SK-N-SH (cell line): Measurements from ENCODE around the gene IL21R. TPM values are rescaled to one million over a fixed set of nuclear protein-coding genes. Genes with fewer than 3 reads are reported as not detected.

Experiments
- CTCF ChIA-PET: fragments of 300-600, 350-600 bp; formaldehyde crosslinking; extraction: SDS; loops from one replicate; lab custom pipeline; 2021; lab: Yijun Ruan, JAX
- POLR2A ChIA-PET: fragments of 350-600 bp; sonication (Branson Sonifier 250); formaldehyde crosslinking; extraction: SDS; loops from one replicate; lab custom pipeline; 2020; ENCODE audit warnings: antibody characterized with exemption, inconsistent platforms; lab: Yijun Ruan, JAX
- DNase-seq: peaks from one replicate; pipeline ENCODE4 v3.0.0; 2012
- H2AFZ ChIP-seq: fragments of 200-600 bp; sonication (generic); 2 replicates; pipeline ENCODE4 v1.8.1; 2016; ENCODE audit warnings: antibody characterized with exemption, mild to moderate bottlenecking, low read depth
- H3F3A ChIP-seq: fragments of 200-600 bp; sonication (generic); replicated peaks from 2 replicates; pipeline ENCODE3; 2016; ENCODE audit warnings: antibody characterized with exemption, mild to moderate bottlenecking; ENCODE audit not compliant: insufficient read depth
- H3K27ac ChIP-seq, 2 experiments: fragments of 200-500 bp in 1 of 2; fragments of 200-600 bp in 1 of 2; sonication (Bioruptor generic) in 1 of 2; sonication (generic), shearing (Covaris generic) in 1 of 2; 2 replicates each; pipeline versions ENCODE4 v1.5.1 to v1.6.1; 2014 to 2016; ENCODE audit warnings: low read depth in 2 of 2, inconsistent platforms in 1 of 2, low read length in 1 of 2, mild to moderate bottlenecking in 1 of 2, mixed read lengths in 1 of 2
- H3K27me3 ChIP-seq: fragments of 200-600 bp; sonication (generic), shearing (Covaris generic); 2 replicates; pipeline ENCODE4 v1.6.1; 2016; ENCODE audit warnings: mixed run types; ENCODE audit not compliant: insufficient read depth
- H3K36me3 ChIP-seq, 2 experiments: fragments of 200-500 bp in 1 of 2; fragments of 200-600 bp in 1 of 2; sonication (Bioruptor generic) in 1 of 2; sonication (generic) in 1 of 2; replicated peaks in 1 of 2; 2 replicates each; pipeline versions ENCODE3 to v1.5.1; 2014 to 2016; ENCODE audit warnings: low read length in 1 of 2, mild to moderate bottlenecking in 1 of 2; ENCODE audit not compliant: insufficient read depth in 2 of 2, control insufficient read depth in 1 of 2
- H3K4me1 ChIP-seq, 2 experiments: fragments of 200-500 bp in 1 of 2; fragments of 200-600 bp in 1 of 2; sonication (Bioruptor generic) in 1 of 2; sonication (generic), shearing (Covaris generic) in 1 of 2; 2 replicates each; pipeline versions ENCODE4 v1.5.1 to v1.6.1; 2014 to 2016; ENCODE audit warnings: low read depth in 1 of 2, low read length in 1 of 2, mixed run types in 1 of 2; ENCODE audit not compliant: insufficient read depth in 2 of 2, control insufficient read depth in 1 of 2
- H3K4me2 ChIP-seq: fragments of 200-600 bp; sonication (generic), shearing (Covaris generic); 2 replicates; pipeline ENCODE4 v1.6.1; 2017; ENCODE audit warnings: mixed run types
- H3K4me3 ChIP-seq, 2 experiments: fragments of 200-500 bp in 1 of 2; fragments of 200-600 bp in 1 of 2; sonication (Bioruptor generic) in 1 of 2; sonication (generic), shearing (Covaris generic) in 1 of 2; 2 replicates each; pipeline versions ENCODE4 v1.5.1 to v1.8.1; 2014 to 2016; ENCODE audit warnings: low read depth in 2 of 2, inconsistent platforms in 1 of 2, low read length in 1 of 2, mild to moderate bottlenecking in 1 of 2, mixed read lengths in 1 of 2, moderate library complexity in 1 of 2
- H3K79me2 ChIP-seq: fragments of 200-600 bp; sonication (generic); 2 replicates; pipeline ENCODE4 v1.8.1; 2017; ENCODE audit warnings: mild to moderate bottlenecking; ENCODE audit not compliant: insufficient read depth
- H3K9ac ChIP-seq: fragments of 200-600 bp; sonication (generic); 2 replicates; pipeline ENCODE4 v1.6.1; 2017; ENCODE audit warnings: mixed run types
- H3K9me2 ChIP-seq: fragments of 200-600 bp; sonication (generic); 2 replicates; pipeline ENCODE4 v1.6.1; 2017; ENCODE audit warnings: mixed run types
- H3K9me3 ChIP-seq: fragments of 200-600 bp; sonication (generic); 2 replicates; pipeline ENCODE4 v1.6.1; 2017; ENCODE audit warnings: mixed run types, mild to moderate bottlenecking, moderate library complexity
- H4K20me1 ChIP-seq: fragments of 200-600 bp; sonication (generic); 2 replicates; pipeline ENCODE4 v1.6.1; 2017; ENCODE audit warnings: mild to moderate bottlenecking, mixed run types; ENCODE audit not compliant: insufficient read depth
- CHD2 ChIP-seq: fragments of 150-350 bp; IDR thresholded peaks from 2 replicates; pipeline ENCODE4 v1.6.1; 2018; ENCODE audit warnings: low read length; ENCODE audit not compliant: partially characterized antibody
- CTCF ChIP-seq: fragments of 200-600 bp; sonication (generic); IDR thresholded peaks from 2 replicates; pipeline ENCODE4 v1.6.1; 2017; ENCODE audit warnings: antibody characterized with exemption, mild to moderate bottlenecking, moderate library complexity
- GABPA ChIP-seq: IDR thresholded peaks from 2 replicates; pipeline ENCODE4 v1.4.0; 2012; ENCODE audit warnings: low read depth, mild to moderate bottlenecking
- GATA2 ChIP-seq: sonication (generic); formaldehyde crosslinking; IDR thresholded peaks from 2 replicates; pipeline ENCODE4 v1.5.0; 2020; ENCODE audit warnings: mild to moderate bottlenecking, missing genetic modification reagents
- JUND ChIP-seq: IDR thresholded peaks from 2 replicates; pipeline ENCODE4 v1.4.0; 2012
- RAD21 ChIP-seq: IDR thresholded peaks from 2 replicates; pipeline ENCODE4 v1.6.1; 2012; ENCODE audit warnings: mild to moderate bottlenecking, low read length
- SIN3A ChIP-seq: IDR thresholded peaks from 2 replicates; pipeline ENCODE4 v1.6.1; 2012; ENCODE audit warnings: low read depth, mild to moderate bottlenecking, low read length, moderate library complexity, borderline replicate concordance
- SMC3 ChIP-seq: IDR thresholded peaks from 2 replicates; pipeline ENCODE4 v1.6.1; 2012; ENCODE audit warnings: low read depth, low read length, improper control_type of control experiment
- TCF12 ChIP-seq: IDR thresholded peaks from 2 replicates; pipeline ENCODE4 v1.4.0; 2012
- USF1 ChIP-seq: IDR thresholded peaks from 2 replicates; pipeline ENCODE4 v1.4.0; 2012; ENCODE audit warnings: low read depth, borderline replicate concordance
- USF2 ChIP-seq: fragments of 150-350 bp; IDR thresholded peaks from 2 replicates; pipeline ENCODE4 v1.6.1; 2017; ENCODE audit warnings: antibody characterized with exemption, low read length, low read depth, borderline replicate concordance
- YY1 ChIP-seq: IDR thresholded peaks from 2 replicates; pipeline ENCODE4 v1.4.0; 2012; ENCODE audit warnings: low read depth, mild to moderate bottlenecking
- WGBS: methylation state at CpG from one replicate; pipeline ENCODE4 v1.1.6; 2017; ENCODE audit warnings: low lambda C conversion rate; 5-methylcytosine and 5-hydroxymethylcytosine counted together
- polyA plus RNA-seq, 3 experiments: library from polyadenylated mRNA; depleted of rRNA; stranded (reverse); fragments of >200 nt; gene quantifications; 2 replicates each; pipeline ENCODE4 v1.2.3, GENCODE V29; 2012

IL21R gene
- polyA plus RNA-seq, 1 of the 3 experiments (the other 2 are of a cell fraction), result 0.13 TPM

- CTCF ChIA-PET, result interaction anchor here (0.7 to 2.8 kb wide), 17 partner anchors 9 to 265 kb away, joined by 3 to 15 read pairs (median 3); no protein-coding TSS in a partner anchor
- H3K27me3 ChIP-seq, result no peaks in the 10 kb centered on the region; the same call in 1 of the 2 replicates
- H3K4me1 ChIP-seq, result no peaks in the 10 kb centered on the region
- H2AFZ ChIP-seq, result peak overlapping the region; percentile 65
- H3K36me3 ChIP-seq, result no peaks in the 10 kb centered on the region
- H3F3A ChIP-seq, result no peaks in the 10 kb centered on the region
- POLR2A ChIA-PET, result no interaction called here
- no peaks in the 10 kb centered on the region for H4K20me1 ChIP-seq
- H3K4me3 ChIP-seq, result no peak overlapping the region
- H3K9me3 ChIP-seq, result no peaks in the 10 kb centered on the region
- no peak overlapping the region for H3K4me2 ChIP-seq
- 33% methylated on average over 9 of the region's 9 CpGs for WGBS
- peak; percentile 76 for DNase-seq
- no peaks in the 10 kb centered on the region for H3K9me2 ChIP-seq
- H3K9ac ChIP-seq, result no peak overlapping the region
- no peak overlapping the region for H3K27ac ChIP-seq
- H3K79me2 ChIP-seq, result no peaks in the 10 kb centered on the region
- TF ChIP-seq CTCF (peak; percentile 63), TCF12 (no peak), SIN3A (no peak), RAD21 (peak; percentile 49), USF2 (peak; percentile 54; the same call in 1 of the 2 replicates), GABPA (peak; percentile 23; the same call in 1 of the 2 replicates), SMC3 (peak; percentile 43), USF1 (peak; percentile 89)
Observed at GRCh38 chr16:27374804-27375425, 27.1 kb upstream of the IL21R start.

GRCh38 chr16:27377666-27378485 is 24.1 kb upstream of the IL21R start:
- no peak overlapping the region for H2AFZ ChIP-seq
- H3K4me1 ChIP-seq, result no peaks in the 10 kb centered on the region
- TF ChIP-seq YY1, result no peak
- TF ChIP-seq CTCF, result no peak
- no peak for TF ChIP-seq CHD2
- no peak for TF ChIP-seq GATA2 (CRISPR knock-in tag)
- TF ChIP-seq JUND, result no peak
- H3K36me3 ChIP-seq, result no peaks in the 10 kb centered on the region
- no peaks in the 10 kb centered on the region for H4K20me1 ChIP-seq
- no peak overlapping the region for H3K9ac ChIP-seq
- DNase-seq, result no peak
- H3K27me3 ChIP-seq, result no peaks in the 10 kb centered on the region; the same call in 1 of the 2 replicates
- H3K4me3 ChIP-seq, result no peak overlapping the region
- H3K79me2 ChIP-seq, result no peaks in the 10 kb centered on the region
- no peaks in the 10 kb centered on the region for H3K9me3 ChIP-seq
- H3K9me2 ChIP-seq, result no peaks in the 10 kb centered on the region
- no peak overlapping the region for H3K27ac ChIP-seq
- CTCF ChIA-PET, result interaction anchor here (0.9 to 2.3 kb wide), 2 partner anchors 9 to 198 kb away, joined by 3 to 9 read pairs; no protein-coding TSS in a partner anchor
- H3K4me2 ChIP-seq, result no peak overlapping the region
- no peaks in the 10 kb centered on the region for H3F3A ChIP-seq
- WGBS, result 32% methylated on average over 4 of the region's 4 CpGs
- POLR2A ChIA-PET, result no interaction called here
